Measurements from ENCODE around the gene LDLRAD4. TPM values are rescaled to one million over a fixed set of nuclear protein-coding genes. Genes with fewer than 3 reads are reported as not detected.

LDLRAD4 gene
- total and polyA plus RNA-seq, 9 of the 15 experiments (the other 6 are each of a cell fraction or from before 2014, with no cell fraction given) = 0.01 TPM; not detected in 8

- no peak overlapping the region for H3K4me3 ChIP-seq
- BruUV-seq (replicated peaks) = no TSS peak
- H3K9me3 ChIP-seq (replicated peaks; ENCODE audit: control insufficient read depth, insufficient read depth, low read depth, low read length) = no peaks in the 10 kb centered on the region
- H3K4me1 ChIP-seq (replicated peaks in 1 of 2; ENCODE audit: control insufficient read depth in 2 of 2, insufficient read depth in 2 of 2, low read length in 2 of 2) = no peaks in the 10 kb centered on the region
- ATAC-seq (no peak), DNase-seq (ENCODE audit: extremely low read depth in 1 of 4, low spot score in 3 of 4) (no peak), FAIRE-seq (no peak)
- no peak overlapping the region for H3K4me2 ChIP-seq (ENCODE audit: insufficient read depth, low read length)
- H4K20me1 ChIP-seq (replicated peaks; ENCODE audit: control insufficient read depth, insufficient read depth, low read length) = no peaks in the 10 kb centered on the region
- intact Hi-C loops (cut with micrococcal nuclease) = no loop called here
- peaks cover 13 to 16% of the 10 kb centered on the region in 2 experiments; a peak in 3 of 5 replicates for H3K27me3 ChIP-seq (ENCODE audit: control insufficient read depth in 2 of 2, insufficient read depth in 2 of 2, low read length in 2 of 2)
- H3K9me1 ChIP-seq (ENCODE audit: control insufficient read depth, insufficient read depth, low read length) = no peaks in the 10 kb centered on the region
- H3K27ac ChIP-seq (ENCODE audit: extremely low read depth, low read depth, low read length) = no peak overlapping the region
- H3K9ac ChIP-seq (ENCODE audit: insufficient read depth in 1 of 2, low read depth in 2 of 2, low read length in 2 of 2) = no peak overlapping the region
- 2% methylated on average over 3 of the region's 3 CpGs for WGBS (ENCODE audit: insufficient coverage, low coverage, missing lambda C conversion rate)
- H3K36me3 ChIP-seq (ENCODE audit: control insufficient read depth, insufficient read depth, low read length) = no peaks in the 10 kb centered on the region
- no peak overlapping the region for H2AFZ ChIP-seq (ENCODE audit: low read depth, low read length)
- no peak for TF ChIP-seq TSHZ1 (CRISPR knock-in tag; IDR thresholded peaks at IDR 0.05)
- no peak for TF ChIP-seq CBFA2T3 (IDR thresholded peaks at IDR 0.05)
- TF ChIP-seq ETV1 (tag; conservative IDR thresholded peaks at IDR 0.05; ENCODE audit: low read depth) = no peak
- TF ChIP-seq ZNF318 (IDR thresholded peaks at IDR 0.05; ENCODE audit: borderline replicate concordance in 1 of 2, low read depth in 1 of 2) = no peak
- TF ChIP-seq SMARCC2 (IDR thresholded peaks at IDR 0.05; ENCODE audit: low read depth) = no peak
- no peak for TF ChIP-seq ELK1 (CRISPR knock-in tag; IDR thresholded peaks at IDR 0.05)
- no peak for TF ChIP-seq TFAM (CRISPR knock-in tag; conservative IDR thresholded peaks at IDR 0.05)
- POLR2A ChIA-PET = interaction anchor here (0.9 kb wide), 1 partner anchor 14 kb away, joined by 3 read pairs; no protein-coding TSS in a partner anchor
- in situ Hi-C loops (cut with MboI) = no loop called here
- CTCF ChIA-PET (ENCODE audit: low intra/inter-chr PET ratio) = no interaction called here
- H3K79me2 ChIP-seq (ENCODE audit: control insufficient read depth, insufficient read depth, low read length) = no peaks in the 10 kb centered on the region
These were observed 142.9 kb downstream of the LDLRAD4 start for GRCh38 chr18:13361431-13361830.

Measured in K562 (cell line).